Breast epithelium (tissue), 3 donors: ENCODE measurements around the gene PPARG.

Experiments
- CTCF ChIP-seq, 3 donors: fragments of 450-650 bp; IDR thresholded peaks; one replicate each; pipeline ENCODE4 v1.5.1; 2016 to 2017; ENCODE audit warnings: antibody characterized with exemption in 3 of 3, mild to moderate bottlenecking in 3 of 3, moderate library complexity in 3 of 3
- POLR2A ChIP-seq: fragments of 450-650 bp; IDR thresholded peaks from one replicate; pipeline ENCODE4 v1.6.1; 2016; ENCODE audit warnings: antibody characterized with exemption, mild to moderate bottlenecking, moderate library complexity

DNA sequence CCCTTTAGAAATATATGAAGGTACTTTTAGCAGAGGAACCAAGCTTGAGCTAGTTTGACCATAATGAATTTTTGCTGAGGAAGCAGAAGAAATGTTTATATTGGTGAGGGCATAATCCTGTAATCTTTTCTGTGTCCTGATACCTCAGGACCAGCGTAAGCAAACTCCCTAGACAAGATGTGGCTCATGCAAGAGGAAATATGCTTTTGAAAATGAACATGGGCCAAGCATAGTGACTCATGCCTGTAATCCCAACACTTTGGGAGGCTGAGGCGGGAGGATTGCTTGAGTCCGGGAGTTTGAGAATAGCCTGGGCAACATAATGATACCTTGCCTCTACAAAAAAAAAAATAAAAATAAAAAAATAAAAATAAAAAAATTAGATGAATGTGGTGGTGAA lies 78.5 kb downstream of the PPARG start:
- no peak for TF ChIP-seq CTCF (IDR thresholded peaks at IDR 0.05)
- no peak for TF ChIP-seq POLR2A
